GM13976 (cell line): ENCODE measurements around the gene ANO9.
"Not testable (repeated sequence)": the region's sequence is repeated elsewhere in the genome, so short reads cannot be mapped to it uniquely, and the experiment has no call there.

Source experiments
- DNase-seq: peaks from one replicate; pipeline ENCODE4 v3.0.0; 2012; ENCODE audit warnings: low spot score
- CTCF ChIP-seq: IDR thresholded peaks from 2 replicates; pipeline ENCODE4 v1.5.1; 2012; ENCODE audit warnings: borderline replicate concordance, mild to moderate bottlenecking; ENCODE audit not compliant: insufficient read depth; ENCODE audit errors: extremely low read depth, missing control alignments, control extremely low read depth
- in situ Hi-C: fragments of 300-500 bp; cut with MboI; formaldehyde crosslinking; loops from one replicate; pipeline ENCODE4 v1.12.0; 2022; ENCODE audit warnings: low sequenced_read_pairs, mixed read lengths, inconsistent platforms; ENCODE audit not compliant: unreplicated experiment

The ANO9 gene

GRCh38 chr11:441043-441417, 781 bp downstream of the ANO9 start:
- in situ Hi-C loops, result no loop called here
- no peak for DNase-seq
- TF ChIP-seq CTCF, result no peak

GRCh38 chr11:440065-441042, 1.5 kb downstream of the ANO9 start:
- in situ Hi-C loops, result no loop called here
- DNase-seq, result no peak
- TF ChIP-seq CTCF, result peak; percentile 1

GRCh38 chr11:439315-440064, 2.3 kb downstream of the ANO9 start:
- in situ Hi-C loops, result no loop called here
- TF ChIP-seq CTCF, result no peak
- no peak for DNase-seq

- DNase-seq, result no peak
- in situ Hi-C loops, result no loop called here
- no peak for TF ChIP-seq CTCF
These were observed 3.5 kb downstream of the ANO9 start for GRCh38 chr11:438101-438844.

GRCh38 chr11:437228-437870, 4.5 kb downstream of the ANO9 start:
- in situ Hi-C loops, result no loop called here
- no peak for TF ChIP-seq CTCF
- no peak for DNase-seq

- DNase-seq, in situ Hi-C loops: not testable (repeated sequence)
These were observed 6.6 kb downstream of the ANO9 start for GRCh38 chr11:434999-435740.
